ENCODE results near the gene LCOR.

The LCOR gene

GRCh38 chr10:96960872-96961271 is 128.8 kb downstream of the LCOR start:
- H3K4me1 ChIP-seq (ENCODE audit: control insufficient read depth in 1 of 2, insufficient read depth in 1 of 2, low read depth in 1 of 2, low read length in 1 of 2): no peaks in the 10 kb centered on the region
- H3K4me3 ChIP-seq (ENCODE audit: low read depth in 1 of 2, low read length in 1 of 2): no peak overlapping the region
- H3K9me3 ChIP-seq: no peaks in the 10 kb centered on the region
- H3K36me3 ChIP-seq: peaks cover 44% of the 10 kb centered on the region
- H3K27me3 ChIP-seq: no peaks in the 10 kb centered on the region
- no peak for TF ChIP-seq CTCF (IDR thresholded peaks at IDR 0.05)
- H3K27ac ChIP-seq: no peak overlapping the region

GRCh38 chr10:96964131-96964530 is 132.0 kb downstream of the LCOR start:
- no peaks in the 10 kb centered on the region for H3K27me3 ChIP-seq
- no peaks in the 10 kb centered on the region for H3K9me3 ChIP-seq
- H3K36me3 ChIP-seq: peaks cover 21% of the 10 kb centered on the region
- H3K4me3 ChIP-seq (ENCODE audit: low read depth in 1 of 2, low read length in 1 of 2): no peak overlapping the region
- H3K27ac ChIP-seq: no peak overlapping the region
- no peak for TF ChIP-seq CTCF (IDR thresholded peaks at IDR 0.05)
- H3K4me1 ChIP-seq (ENCODE audit: control insufficient read depth in 1 of 2, insufficient read depth in 1 of 2, low read depth in 1 of 2, low read length in 1 of 2): no peaks in the 10 kb centered on the region

- H3K9me3 ChIP-seq: no peaks in the 10 kb centered on the region
- no peak overlapping the region for H3K27ac ChIP-seq
- peaks cover 6% of the 10 kb centered on the region for H3K36me3 ChIP-seq
- TF ChIP-seq CTCF (IDR thresholded peaks at IDR 0.05): no peak
- no peak overlapping the region for H3K4me3 ChIP-seq (ENCODE audit: low read depth in 1 of 2, low read length in 1 of 2)
- H3K27me3 ChIP-seq: no peaks in the 10 kb centered on the region
- no peaks in the 10 kb centered on the region for H3K4me1 ChIP-seq (ENCODE audit: control insufficient read depth in 1 of 2, insufficient read depth in 1 of 2, low read depth in 1 of 2, low read length in 1 of 2)
Measured at GRCh38 chr10:96967847-96968246, 135.7 kb downstream of the LCOR start.

GRCh38 chr10:96968682-96969423 is 136.8 kb downstream of the LCOR start:
- Histone ChIP-seq H3K27ac (no peak overlapping the region), H3K9me3 (no peaks in the 10 kb centered on the region), H3K4me3 (ENCODE audit: low read depth in 1 of 2, low read length in 1 of 2) (no peak overlapping the region), H3K36me3 (no peaks in the 10 kb centered on the region), H3K4me1 (ENCODE audit: control insufficient read depth in 1 of 2, insufficient read depth in 1 of 2, low read depth in 1 of 2, low read length in 1 of 2) (no peaks in the 10 kb centered on the region), H3K27me3 (no peaks in the 10 kb centered on the region)
- TF ChIP-seq CTCF (IDR thresholded peaks at IDR 0.05): no peak

- H3K36me3 ChIP-seq: no peaks in the 10 kb centered on the region
- no peak for TF ChIP-seq CTCF (IDR thresholded peaks at IDR 0.05)
- H3K4me3 ChIP-seq (ENCODE audit: low read depth in 1 of 2, low read length in 1 of 2): no peak overlapping the region
- no peak overlapping the region for H3K27ac ChIP-seq
- no peaks in the 10 kb centered on the region for H3K4me1 ChIP-seq (ENCODE audit: control insufficient read depth in 1 of 2, insufficient read depth in 1 of 2, low read depth in 1 of 2, low read length in 1 of 2)
- H3K27me3 ChIP-seq: no peaks in the 10 kb centered on the region
- no peaks in the 10 kb centered on the region for H3K9me3 ChIP-seq
Measured at GRCh38 chr10:96971324-96971723, 139.2 kb downstream of the LCOR start.
